Measurements from ENCODE around the gene TRAM2.

DNA sequence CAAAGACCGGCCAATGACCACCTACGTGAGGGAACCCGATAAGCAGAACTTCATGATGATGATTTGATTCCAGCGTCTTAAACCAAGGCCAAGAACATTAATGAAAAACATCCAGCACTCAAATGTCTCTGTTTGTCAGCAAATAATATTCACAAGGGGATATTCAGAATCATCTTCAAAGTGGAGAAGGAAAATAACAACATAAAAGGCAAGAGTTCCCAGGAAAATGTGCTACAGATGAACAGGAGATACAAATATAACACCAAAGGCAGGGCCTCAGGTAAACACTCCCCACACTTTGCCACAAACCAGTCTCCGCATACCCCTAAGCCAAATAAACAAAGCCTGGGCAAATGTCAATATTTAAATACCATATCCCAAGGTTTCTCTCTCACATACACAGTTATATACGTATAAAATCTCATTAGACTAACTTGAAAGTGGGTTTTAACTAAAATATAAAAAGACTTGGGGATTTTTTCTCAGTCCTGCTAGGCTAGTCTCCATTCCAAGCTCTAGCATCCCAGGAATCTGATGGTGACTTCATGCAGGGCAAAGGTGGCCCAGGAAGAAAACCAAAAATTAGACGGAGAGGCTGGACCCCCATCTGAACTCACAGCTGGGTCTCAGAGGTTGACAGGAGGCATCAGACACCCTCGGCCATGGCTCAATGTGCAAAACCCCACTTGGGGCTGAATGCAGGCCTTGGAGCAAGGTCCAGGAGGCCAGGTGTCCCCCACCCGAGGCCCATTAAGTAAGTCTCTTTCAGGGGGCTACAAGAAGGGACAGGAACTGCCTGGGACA lies 32.1 kb downstream of the TRAM2 start:
- TF ChIP-seq, protein P1, sequence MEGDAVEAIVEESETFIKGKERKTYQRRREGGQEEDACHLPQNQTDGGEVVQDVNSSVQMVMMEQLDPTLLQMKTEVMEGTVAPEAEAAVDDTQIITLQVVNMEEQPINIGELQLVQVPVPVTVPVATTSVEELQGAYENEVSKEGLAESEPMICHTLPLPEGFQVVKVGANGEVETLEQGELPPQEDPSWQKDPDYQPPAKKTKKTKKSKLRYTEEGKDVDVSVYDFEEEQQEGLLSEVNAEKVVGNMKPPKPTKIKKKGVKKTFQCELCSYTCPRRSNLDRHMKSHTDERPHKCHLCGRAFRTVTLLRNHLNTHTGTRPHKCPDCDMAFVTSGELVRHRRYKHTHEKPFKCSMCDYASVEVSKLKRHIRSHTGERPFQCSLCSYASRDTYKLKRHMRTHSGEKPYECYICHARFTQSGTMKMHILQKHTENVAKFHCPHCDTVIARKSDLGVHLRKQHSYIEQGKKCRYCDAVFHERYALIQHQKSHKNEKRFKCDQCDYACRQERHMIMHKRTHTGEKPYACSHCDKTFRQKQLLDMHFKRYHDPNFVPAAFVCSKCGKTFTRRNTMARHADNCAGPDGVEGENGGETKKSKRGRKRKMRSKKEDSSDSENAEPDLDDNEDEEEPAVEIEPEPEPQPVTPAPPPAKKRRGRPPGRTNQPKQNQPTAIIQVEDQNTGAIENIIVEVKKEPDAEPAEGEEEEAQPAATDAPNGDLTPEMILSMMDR (IDR thresholded peaks at IDR 0.05; ENCODE audit: control extremely low read depth in 1 of 3, insufficient read depth in 1 of 3, low read depth in 1 of 3, low read length in 3 of 3), result no peak
- no peak for TF ChIP-seq JUND (IDR thresholded peaks at IDR 0.05; ENCODE audit: low read length)
- TF ChIP-seq POLR2A (IDR thresholded peaks at IDR 0.05; ENCODE audit: control extremely low read depth in 1 of 2, low read depth in 2 of 2, low read length in 2 of 2), result no peak
- TF ChIP-seq CEBPB (IDR thresholded peaks at IDR 0.05; ENCODE audit: low read depth, low read length), result no peak
